ENCODE measurements around the gene HPCA.
A peak's percentile ranks its signal among the peaks of the same experiment; 100 is the strongest.
"Not testable (repeated sequence)": the region's sequence is repeated elsewhere in the genome, so short reads cannot be mapped to it uniquely, and the experiment has no call there.

The HPCA gene

DNA sequence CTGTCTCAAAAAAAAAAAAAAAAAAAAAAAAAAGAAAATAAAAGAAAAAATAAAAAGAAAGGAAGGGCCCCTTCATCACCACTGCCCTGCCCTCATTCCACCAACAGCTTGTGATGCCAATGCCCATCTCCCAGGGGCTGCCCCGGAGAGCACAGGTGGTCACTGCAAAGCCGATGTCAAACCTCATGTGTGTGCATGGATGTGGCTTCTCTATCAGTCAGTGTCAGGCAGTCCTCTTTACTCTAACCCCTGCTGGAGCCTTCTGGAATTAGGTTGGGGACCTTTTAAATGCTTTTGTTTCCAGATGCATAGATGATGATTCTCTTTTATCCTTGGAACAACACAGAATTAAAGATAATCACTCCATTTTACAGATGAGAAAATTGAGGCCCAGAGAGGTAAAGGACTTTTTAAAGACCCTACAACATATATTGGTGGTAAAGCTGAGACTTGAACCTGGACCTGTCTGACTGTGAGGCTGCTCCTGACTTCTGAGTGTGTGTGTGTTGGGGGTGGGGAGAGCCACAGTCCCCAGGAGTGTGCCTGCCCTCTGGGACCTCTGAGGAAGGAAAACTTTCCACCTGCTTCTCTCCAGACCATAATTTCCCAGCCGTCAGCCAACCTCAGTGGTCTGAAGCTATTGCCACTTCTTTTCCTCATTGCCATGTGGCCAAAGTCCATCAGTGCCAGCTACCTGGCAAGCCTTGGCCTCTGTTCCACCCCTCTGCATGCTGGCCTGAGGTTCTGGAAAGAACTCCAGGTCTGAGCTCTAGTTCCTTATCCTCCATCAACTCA is 17.9 kb downstream of the HPCA start:
- DNase-seq (ENCODE audit: low read depth), result no peak

DNA sequence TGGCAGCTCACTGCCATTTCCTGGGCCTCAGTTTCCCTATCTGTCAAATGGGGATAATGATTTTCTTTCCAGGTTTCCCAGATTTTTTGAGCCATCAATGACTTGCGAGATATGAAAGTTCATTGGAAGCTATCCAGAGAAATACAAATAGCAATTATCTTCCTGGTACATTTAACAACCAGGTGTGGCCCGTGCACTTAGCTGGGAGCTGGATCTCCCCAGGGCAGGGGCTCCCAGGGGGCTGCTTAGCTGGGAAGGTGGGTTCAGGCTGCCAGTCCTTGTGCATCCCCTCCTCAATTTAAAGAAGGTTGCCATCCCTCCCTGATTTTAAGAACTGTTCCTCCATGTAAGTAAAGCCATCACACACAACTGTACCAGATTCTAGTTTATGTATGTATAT is 18.5 kb downstream of the HPCA start:
- DNase-seq (ENCODE audit: low read depth), result no peak

- not testable (repeated sequence) for DNase-seq (ENCODE audit: low read depth)
These were observed 19.3 kb downstream of the HPCA start for GRCh38 chr1:32905588-32905987.

- DNase-seq (ENCODE audit: low read depth), result no peak
These were observed 20.4 kb downstream of the HPCA start for GRCh38 chr1:32906654-32907053.

DNA sequence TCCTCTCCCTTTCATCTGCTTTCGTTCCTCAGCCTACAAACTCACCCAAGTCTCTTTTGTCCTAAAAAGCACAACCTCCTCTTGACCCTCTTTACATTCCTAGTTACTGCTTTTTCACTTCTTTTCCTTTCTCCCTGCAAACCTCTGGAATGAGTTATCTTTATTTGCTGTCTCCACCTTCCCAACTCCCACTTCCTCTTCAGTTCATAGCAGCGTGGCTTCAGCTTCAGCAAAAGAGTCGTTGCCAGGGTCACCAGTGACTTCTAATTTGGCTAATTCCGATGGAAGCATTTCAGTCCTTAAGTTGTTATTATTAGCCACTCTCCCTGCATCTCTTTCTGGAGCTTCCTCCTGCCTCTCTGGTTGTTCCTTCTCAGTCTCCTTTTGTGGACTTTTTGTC is 21.1 kb downstream of the HPCA start:
- DNase-seq (ENCODE audit: low read depth), result no peak

DNA sequence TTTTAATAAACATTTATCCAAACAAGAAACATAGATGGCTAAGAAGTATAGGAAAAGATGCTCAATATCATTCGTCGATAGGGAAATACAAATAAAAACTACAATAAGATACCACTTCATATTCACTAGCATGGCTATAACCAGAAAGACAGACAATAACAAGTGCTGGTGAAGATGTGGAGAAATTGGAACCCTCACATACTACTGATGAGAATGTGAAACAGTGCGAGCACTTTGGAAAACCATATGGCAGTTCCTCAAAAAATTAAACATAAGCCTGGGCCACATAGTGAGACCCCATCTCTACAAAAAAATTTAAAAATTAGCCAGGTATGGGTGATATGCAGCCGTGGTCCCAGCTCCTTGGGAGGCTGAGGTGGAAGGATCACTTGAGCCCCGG is 24.0 kb downstream of the HPCA start:
- no peak for DNase-seq (ENCODE audit: low read depth)

DNA sequence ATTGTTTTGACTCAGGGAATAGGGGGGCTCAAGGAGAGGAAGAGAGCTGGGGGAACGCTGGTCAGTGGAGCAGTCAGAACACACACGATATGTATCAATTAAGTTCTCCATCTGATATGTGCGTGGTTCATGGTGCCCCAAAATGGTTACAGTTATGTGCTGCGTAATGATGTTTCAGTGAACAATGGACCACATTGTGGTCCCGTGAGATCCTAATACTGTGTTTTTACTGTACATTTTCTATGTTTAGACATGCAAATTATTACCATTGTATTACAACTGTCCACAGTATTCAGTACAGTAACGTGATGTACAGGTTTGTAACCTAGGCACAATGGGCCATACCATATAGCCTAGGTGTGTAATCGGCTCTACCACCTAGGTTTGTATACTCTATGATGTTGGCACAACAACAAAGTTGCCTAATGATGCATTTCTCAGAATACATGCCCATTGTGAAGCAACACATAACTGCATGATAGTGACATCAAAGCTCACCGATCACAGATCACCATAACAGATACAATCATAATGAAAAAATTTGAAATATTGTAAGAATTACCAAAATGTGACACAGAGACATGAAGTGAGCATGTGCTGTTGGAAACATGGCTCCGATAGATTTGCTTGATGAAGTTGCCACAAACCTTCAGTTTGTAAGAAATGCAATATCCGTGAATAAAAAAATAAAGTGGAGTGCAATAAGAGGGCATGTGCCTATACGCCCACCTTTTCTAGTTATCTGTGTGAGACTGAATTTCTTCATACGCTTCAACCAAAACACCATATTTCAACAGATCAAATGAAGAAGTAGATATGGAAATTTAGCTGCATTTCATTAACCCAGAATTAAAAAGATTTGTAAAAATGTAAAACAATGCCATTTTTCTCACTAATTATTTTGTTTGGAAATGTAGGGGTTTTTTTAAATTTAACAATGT is 29.7 kb downstream of the HPCA start:
- peak; percentile 38 for DNase-seq (ENCODE audit: low read depth)

DNA sequence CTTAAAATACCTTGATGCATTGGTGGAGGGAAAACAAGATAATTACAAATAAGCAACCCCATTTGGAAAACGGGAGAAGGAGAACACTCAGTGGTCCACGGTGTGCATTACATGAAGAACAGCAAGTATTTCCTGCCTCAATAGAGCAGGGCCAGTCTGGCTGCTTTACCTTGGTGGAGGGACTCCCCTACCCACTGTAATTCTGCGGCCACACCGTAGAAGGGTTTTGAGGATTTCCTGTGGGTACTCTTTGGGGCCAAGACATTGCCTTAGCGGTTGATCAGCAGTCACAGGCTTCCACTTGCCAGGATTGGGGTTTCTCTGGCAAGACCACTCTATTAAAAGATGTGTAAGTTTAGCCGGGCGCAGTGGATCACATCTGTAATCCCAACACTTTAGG is 31.2 kb downstream of the HPCA start:
- no peak for DNase-seq (ENCODE audit: low read depth)

- DNase-seq (ENCODE audit: low read depth), result no peak
These were observed 31.9 kb downstream of the HPCA start for GRCh38 chr1:32918179-32918578.

- no peak for DNase-seq (ENCODE audit: low read depth)
These were observed 33.8 kb downstream of the HPCA start for GRCh38 chr1:32919811-32920733.

GRCh38 chr1:32920833-32921232 is 34.5 kb downstream of the HPCA start:
- DNase-seq (ENCODE audit: low read depth), result no peak

DNA sequence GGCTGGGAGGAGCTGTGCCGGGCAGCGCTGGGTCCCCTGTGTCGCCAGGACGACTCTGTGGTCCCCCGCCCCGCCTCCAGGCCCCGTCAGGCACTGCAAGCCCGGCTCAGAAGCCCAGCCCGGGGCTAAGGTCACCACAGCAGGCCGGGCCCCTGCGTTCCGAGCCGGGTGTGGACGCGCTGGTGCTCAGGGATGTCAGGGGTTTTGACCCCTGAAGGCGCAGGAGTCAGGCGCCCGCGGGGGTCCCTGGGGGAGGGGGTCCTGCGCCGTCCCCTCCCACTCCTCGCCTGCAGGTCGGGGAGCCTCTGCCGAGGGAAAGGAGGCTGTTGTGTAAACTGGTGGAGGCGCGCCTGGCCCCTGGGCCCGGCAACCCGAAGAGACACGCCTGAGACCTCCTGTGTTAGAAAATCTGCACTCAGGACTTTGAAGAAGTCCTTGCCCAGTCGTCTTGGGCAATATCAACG is 38.6 kb downstream of the HPCA start:
- no peak for DNase-seq (ENCODE audit: low read depth)

GRCh38 chr1:32925403-32926162 is 39.3 kb downstream of the HPCA start:
- no peak for DNase-seq (ENCODE audit: low read depth)

- DNase-seq (ENCODE audit: low read depth), result no peak
These were observed 40.3 kb downstream of the HPCA start for GRCh38 chr1:32926562-32926961.

GRCh38 chr1:32927441-32927840 is 41.1 kb downstream of the HPCA start:
- DNase-seq (ENCODE audit: low read depth), result no peak

DNA sequence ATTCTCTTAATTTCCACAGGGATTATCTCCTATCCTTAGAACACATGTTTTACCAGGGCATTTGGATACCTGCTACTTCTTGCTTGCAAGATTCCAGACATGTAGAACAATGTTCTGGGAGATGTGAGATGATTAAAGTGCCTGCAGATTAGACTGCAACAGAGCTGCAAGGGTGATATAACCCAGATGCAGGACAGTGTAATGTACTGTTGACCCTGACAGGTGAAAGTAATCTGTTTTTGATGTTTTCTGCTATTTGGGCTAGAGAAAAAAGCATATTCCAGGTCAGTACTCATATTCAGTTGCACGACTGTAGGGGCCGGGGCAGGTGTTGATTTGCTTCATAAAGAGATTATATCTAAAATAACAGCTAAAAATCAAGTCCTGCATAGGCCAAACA is 42.0 kb downstream of the HPCA start:
- no peak for DNase-seq (ENCODE audit: low read depth)

- DNase-seq (ENCODE audit: low read depth), result no peak
These were observed 42.4 kb downstream of the HPCA start for GRCh38 chr1:32928715-32929114.

DNA sequence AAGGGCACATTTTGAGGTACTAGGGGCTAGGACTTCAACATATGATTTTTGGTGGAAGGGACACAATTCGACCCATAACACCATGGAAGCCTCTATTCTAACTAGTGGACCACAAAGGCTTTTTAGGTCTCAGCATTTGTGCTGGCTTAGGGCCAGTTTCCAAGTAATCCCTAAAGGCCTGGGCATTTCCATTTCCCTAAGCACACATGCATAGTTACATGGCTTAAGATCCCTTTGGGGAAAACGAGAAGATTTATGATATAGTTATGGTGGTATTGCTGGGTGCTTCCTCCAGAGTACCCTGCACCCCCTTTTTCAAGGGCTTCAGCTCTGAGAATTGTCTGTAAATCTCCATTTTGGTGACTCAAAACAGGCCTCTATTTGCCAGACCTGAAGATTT is 43.1 kb downstream of the HPCA start:
- no peak for DNase-seq (ENCODE audit: low read depth)

DNA sequence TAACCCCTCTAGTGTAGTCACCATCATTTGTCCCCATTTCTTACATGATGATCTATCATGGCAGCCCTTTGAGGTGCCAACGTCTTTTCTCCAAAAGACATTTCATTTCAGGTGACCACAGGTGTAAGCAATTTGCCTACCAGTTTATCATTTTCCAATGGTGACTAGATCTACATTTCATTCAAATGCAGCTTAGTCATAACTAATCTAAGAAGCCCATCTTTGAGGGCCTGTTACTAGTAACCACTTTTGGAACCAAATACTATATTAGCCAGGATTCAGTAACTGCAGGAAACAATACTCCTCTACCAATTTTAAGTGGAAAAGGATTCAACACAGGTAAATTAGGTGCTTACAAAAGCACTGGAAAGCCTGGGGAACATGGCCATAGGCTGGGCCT is 45.5 kb downstream of the HPCA start:
- no peak for DNase-seq (ENCODE audit: low read depth)

DNA sequence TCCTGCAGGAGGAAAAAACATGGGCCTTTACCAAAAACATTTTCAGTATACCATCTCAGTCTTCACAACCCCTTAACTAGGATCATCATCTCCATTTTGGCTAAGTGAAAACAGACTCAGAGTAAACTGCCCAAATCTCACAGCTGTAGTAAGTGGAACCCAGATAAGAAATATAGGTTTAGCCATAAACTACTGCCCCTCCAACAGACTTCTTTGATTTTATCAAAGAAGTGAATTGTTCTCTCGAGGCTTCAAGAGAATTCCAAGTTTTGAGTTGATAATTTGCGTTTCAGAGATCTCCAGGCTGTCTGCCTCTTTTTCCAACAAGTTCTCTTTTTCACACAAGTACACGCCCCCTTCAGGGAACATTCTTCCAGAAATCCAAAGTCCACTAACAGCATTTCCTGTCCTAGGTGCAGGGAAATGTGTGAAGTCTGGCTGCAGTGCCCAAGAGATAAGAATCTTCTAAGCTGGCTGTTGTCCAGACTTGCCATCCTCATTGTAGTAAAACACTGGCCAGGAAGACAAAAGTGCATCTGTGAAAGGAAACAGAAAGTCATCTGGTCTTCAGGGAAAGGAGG is 47.5 kb downstream of the HPCA start:
- DNase-seq (ENCODE audit: low read depth), result no peak

DNA sequence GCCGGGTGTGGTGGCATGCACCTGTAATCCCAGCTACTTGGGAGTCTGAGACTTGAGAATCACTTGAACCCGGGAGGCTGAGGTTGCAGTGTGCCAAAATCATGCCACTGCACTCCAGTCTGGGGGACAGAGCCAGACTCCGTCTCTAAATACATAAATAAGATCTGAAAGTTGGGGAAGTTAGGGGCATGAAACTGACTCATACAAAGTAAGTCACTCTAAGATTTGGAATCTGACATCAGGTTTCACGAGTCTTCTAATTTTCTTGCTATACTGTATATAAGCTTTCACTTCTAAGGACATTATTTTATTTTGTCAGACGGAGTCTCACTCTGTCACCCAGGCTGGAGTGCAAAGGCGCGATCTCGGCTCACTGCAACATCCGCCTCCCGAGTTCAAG is 48.2 kb downstream of the HPCA start:
- no peak for DNase-seq (ENCODE audit: low read depth)

Data from HS-27A (cell line).